ENCODE data around the gene RANBP9. TPM values are rescaled to one million over a fixed set of nuclear protein-coding genes. Genes with fewer than 3 reads are reported as not detected.

The RANBP9 gene
- total RNA-seq, 1 donor from 2014 or later, result 32.3 TPM

GRCh38 chr6:13716225-13716954, 4.8 kb upstream of the RANBP9 start:
- ATAC-seq (no peak), DNase-seq (ENCODE audit: missing footprints) (no peak)
- intact Hi-C loops (cut with DNase I), result no loop called here

- intact Hi-C loops (cut with DNase I), result no loop called here
- ATAC-seq, result no peak
- no peak for DNase-seq (ENCODE audit: missing footprints)
Measured at GRCh38 chr6:13715444-13715883, 3.8 kb upstream of the RANBP9 start.

GRCh38 chr6:13712599-13712898, 914 bp upstream of the RANBP9 start:
- intact Hi-C loops (cut with DNase I), result loop anchor here (1.0 to 5.0 kb wide), 4 partner anchors 55 to 135 kb away; partner anchors contain the start of genes MCUR1 and NOL7
- ATAC-seq, result no peak
- no peak for DNase-seq (ENCODE audit: missing footprints)

GRCh38 chr6:13711324-13711732, 307 bp downstream of the RANBP9 start:
- no peak for DNase-seq (ENCODE audit: missing footprints)
- ATAC-seq, result peak; percentile 44
- intact Hi-C loops (cut with DNase I), result loop anchor here (5.0 kb wide), 3 partner anchors 56 to 134 kb away; partner anchors contain the start of gene MCUR1

- DNase-seq (ENCODE audit: missing footprints) (peak; percentile 83), ATAC-seq (no peak)
- intact Hi-C loops (cut with DNase I), result loop anchor here (5.0 kb wide), 3 partner anchors 57 to 133 kb away; partner anchors contain the start of gene MCUR1
Measured at GRCh38 chr6:13710552-13711323, 897 bp downstream of the RANBP9 start.

GRCh38 chr6:13709689-13710551, 1.7 kb downstream of the RANBP9 start:
- intact Hi-C loops (cut with DNase I), result loop anchor here (5.0 kb wide), 3 partner anchors 57 to 133 kb away; partner anchors contain the start of gene MCUR1
- DNase-seq (ENCODE audit: missing footprints) (no peak), ATAC-seq (no peak)

- intact Hi-C loops (cut with DNase I), result no loop called here
- ATAC-seq (no peak), DNase-seq (ENCODE audit: missing footprints) (no peak)
Measured at GRCh38 chr6:13708736-13709135, 2.9 kb downstream of the RANBP9 start.

- intact Hi-C loops (cut with DNase I), result no loop called here
- DNase-seq (ENCODE audit: missing footprints) (no peak), ATAC-seq (no peak)
Measured at GRCh38 chr6:13703496-13703895, 8.1 kb downstream of the RANBP9 start.

- intact Hi-C loops (cut with DNase I), result no loop called here
- no peak for ATAC-seq
- DNase-seq (ENCODE audit: missing footprints), result no peak
Measured at GRCh38 chr6:13702809-13703302, 8.8 kb downstream of the RANBP9 start.

GRCh38 chr6:13700232-13700631, 11.4 kb downstream of the RANBP9 start:
- intact Hi-C loops (cut with DNase I), result no loop called here
- ATAC-seq (no peak), DNase-seq (ENCODE audit: missing footprints) (no peak)

- DNase-seq (ENCODE audit: missing footprints), result no peak
- intact Hi-C loops (cut with DNase I), result no loop called here
- ATAC-seq, result no peak
Measured at GRCh38 chr6:13698715-13699114, 12.9 kb downstream of the RANBP9 start.

GRCh38 chr6:13697857-13698256, 13.8 kb downstream of the RANBP9 start:
- intact Hi-C loops (cut with DNase I), result no loop called here
- ATAC-seq (no peak), DNase-seq (ENCODE audit: missing footprints) (no peak)

GRCh38 chr6:13696226-13696625, 15.4 kb downstream of the RANBP9 start:
- no peak for DNase-seq (ENCODE audit: missing footprints)
- intact Hi-C loops (cut with DNase I), result no loop called here
- ATAC-seq, result no peak

GRCh38 chr6:13695252-13695651, 16.4 kb downstream of the RANBP9 start:
- no peak for DNase-seq (ENCODE audit: missing footprints)
- intact Hi-C loops (cut with DNase I), result no loop called here
- no peak for ATAC-seq

GRCh38 chr6:13694562-13694961, 17.1 kb downstream of the RANBP9 start:
- DNase-seq (ENCODE audit: missing footprints) (no peak), ATAC-seq (no peak)
- intact Hi-C loops (cut with DNase I), result no loop called here

GRCh38 chr6:13689511-13690256, 22.0 kb downstream of the RANBP9 start:
- intact Hi-C loops (cut with DNase I), result no loop called here
- ATAC-seq, result no peak

GRCh38 chr6:13688692-13689196, 22.9 kb downstream of the RANBP9 start:
- DNase-seq (ENCODE audit: missing footprints) (no peak), ATAC-seq (no peak)
- intact Hi-C loops (cut with DNase I), result no loop called here

More at GRCh38 chr6:13689511-13690256, 22.0 kb downstream of the RANBP9 start:
- DNase-seq (ENCODE audit: missing footprints), result no peak

- intact Hi-C loops (cut with DNase I), result no loop called here
- ATAC-seq (no peak), DNase-seq (ENCODE audit: missing footprints) (no peak)
Measured at GRCh38 chr6:13687917-13688351, 23.7 kb downstream of the RANBP9 start.
